LHCN-M2 (cell line): ENCODE results near the gene VPS37B. TPM values are rescaled to one million over a fixed set of nuclear protein-coding genes. Genes with fewer than 3 reads are reported as not detected.

Experiments
- DNase-seq: peaks from one replicate; pipeline ENCODE4 v3.0.0-alpha.2; 2012; ENCODE audit warnings: low read depth
- total RNA-seq: library from RNA; depleted of rRNA; stranded (reverse); fragments of >200 nt; gene quantifications from 2 replicates; pipeline ENCODE4 v1.2.3, GENCODE V29; 2014

The VPS37B gene
- total RNA-seq, 1 experiment from 2014 or later: 62.8 TPM

DNA sequence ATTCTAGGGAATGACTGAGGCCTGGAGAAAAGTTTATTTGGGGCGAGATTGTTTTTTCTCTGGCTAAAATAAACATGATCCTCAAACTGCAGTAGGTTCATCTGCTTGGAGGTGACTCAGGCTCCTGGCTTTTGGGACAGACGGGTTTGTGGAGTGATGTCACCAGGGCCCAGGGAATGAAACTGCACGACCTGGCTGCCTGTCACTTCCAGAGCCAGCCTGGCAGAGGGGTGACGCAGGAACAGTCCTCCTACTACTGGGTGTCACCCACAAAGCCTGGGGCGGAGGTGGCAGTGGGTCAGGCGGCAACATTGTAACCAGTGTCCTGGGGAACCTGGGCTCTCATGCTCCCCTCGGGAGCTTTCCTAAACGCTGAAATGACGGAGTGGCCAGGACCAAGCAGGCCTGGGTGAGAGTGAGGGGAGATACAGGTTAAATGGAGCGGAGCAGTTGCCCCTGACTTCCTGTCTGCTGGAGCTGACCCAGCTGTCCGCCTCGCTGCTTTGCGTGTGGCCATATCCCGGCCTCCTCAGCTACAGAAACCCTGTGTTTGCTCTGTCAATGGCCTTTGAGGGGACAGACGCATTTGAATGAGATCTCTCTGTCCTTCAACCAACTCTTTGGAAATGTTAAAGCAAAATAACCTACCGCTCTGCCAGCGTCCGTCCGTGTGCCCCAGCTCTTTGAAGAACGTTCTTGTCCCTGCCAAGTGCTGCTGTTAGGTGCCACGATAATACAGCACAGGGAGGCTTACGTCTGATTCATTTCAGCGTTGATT is 54.2 kb downstream of the VPS37B start:
- DNase-seq: peak; percentile 67

DNA sequence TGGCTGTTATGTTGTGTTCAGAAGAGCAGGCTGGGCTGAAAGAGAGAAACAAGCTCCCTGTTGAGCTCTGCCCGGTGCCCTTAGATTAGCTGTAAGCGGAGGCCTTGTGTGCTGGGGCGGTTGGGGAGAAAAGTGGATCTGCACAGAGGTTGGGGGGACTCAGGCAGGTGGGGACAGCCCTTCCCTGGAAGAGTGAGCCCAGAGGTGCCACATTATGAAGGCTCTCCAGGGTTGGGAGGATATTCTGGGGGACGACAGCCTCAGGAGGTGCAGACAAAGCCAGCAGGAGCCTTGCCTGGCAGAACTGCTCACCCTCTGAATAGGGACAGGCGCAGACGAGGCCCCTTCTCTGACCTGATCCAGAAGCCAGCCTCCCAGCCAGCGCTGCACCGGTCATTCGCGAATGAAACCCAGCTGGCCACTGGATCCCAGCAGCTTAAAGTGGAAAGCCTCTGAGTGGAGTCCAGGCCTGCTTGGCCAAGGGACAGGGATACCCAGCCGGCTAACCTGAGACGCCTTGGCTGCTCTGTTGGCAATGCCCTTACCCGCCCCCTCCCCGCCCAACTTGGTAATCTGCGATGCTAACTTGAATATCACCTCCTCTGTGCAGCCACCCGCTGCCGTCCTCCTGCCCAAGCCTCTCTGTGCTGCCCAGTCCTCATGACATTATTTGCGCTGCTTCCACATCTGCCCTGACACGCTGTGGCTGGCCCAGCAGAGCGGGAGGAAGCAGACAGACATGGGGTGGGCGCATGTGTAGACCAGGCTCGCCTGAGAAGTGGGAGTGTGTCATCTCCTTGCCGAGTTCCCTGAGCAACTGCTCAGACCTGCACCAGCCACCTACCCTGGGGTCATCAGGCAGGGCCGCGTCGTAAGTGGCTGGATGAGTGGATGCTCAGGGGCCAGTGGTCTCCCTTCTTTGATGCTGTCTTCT is 55.1 kb downstream of the VPS37B start:
- no peak for DNase-seq

DNA sequence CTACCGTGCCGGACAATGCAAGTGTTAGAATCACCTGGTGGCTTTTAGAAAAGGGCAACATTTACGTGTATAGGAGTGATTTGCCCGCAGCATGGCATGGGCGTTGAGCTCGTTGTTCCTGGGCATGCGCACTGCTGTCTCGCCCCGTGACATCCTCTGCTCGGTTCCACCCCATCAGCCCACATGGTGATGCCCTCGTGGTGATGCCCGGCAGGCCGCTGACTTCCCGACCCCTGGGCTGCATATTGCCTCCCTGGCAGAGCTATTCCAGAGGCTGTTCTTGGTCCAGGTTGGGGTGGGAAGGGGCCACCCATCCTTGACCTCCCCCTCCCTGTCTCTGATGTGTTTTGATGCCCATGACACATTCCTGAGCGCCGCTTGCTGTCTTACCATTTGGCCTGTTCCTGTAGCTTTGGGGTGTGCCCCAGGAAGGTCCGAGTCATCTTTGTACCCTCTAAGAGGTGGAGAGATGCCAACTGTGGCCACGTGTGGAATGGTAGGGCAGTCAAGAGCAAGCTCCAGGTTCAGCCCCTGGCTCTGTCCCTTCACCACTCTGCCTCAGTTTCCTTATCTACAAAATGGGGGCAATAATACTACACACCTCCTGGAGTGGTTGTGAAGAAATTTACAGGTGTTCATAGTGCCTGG is 55.9 kb downstream of the VPS37B start:
- DNase-seq: peak; percentile 40

DNA sequence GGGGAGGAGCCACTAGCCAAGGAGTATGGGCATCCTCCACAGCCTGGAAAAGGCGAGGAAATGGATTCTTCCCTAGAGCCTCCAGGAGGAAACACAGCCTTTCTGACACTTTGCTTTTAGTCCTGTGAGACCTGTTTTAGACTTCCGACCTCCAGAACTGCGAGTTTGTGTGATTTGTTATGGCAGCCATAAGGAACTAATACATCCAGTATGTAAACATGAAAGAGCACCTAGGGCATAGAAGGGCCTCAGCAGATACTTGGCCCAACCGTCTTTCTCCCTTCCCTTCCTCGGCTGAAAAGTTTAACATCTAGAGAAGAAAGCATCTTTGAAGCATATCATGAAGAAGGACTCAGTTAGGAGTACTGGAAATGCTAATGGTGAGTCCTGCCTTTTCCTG is 57.1 kb downstream of the VPS37B start:
- DNase-seq: no peak

DNA sequence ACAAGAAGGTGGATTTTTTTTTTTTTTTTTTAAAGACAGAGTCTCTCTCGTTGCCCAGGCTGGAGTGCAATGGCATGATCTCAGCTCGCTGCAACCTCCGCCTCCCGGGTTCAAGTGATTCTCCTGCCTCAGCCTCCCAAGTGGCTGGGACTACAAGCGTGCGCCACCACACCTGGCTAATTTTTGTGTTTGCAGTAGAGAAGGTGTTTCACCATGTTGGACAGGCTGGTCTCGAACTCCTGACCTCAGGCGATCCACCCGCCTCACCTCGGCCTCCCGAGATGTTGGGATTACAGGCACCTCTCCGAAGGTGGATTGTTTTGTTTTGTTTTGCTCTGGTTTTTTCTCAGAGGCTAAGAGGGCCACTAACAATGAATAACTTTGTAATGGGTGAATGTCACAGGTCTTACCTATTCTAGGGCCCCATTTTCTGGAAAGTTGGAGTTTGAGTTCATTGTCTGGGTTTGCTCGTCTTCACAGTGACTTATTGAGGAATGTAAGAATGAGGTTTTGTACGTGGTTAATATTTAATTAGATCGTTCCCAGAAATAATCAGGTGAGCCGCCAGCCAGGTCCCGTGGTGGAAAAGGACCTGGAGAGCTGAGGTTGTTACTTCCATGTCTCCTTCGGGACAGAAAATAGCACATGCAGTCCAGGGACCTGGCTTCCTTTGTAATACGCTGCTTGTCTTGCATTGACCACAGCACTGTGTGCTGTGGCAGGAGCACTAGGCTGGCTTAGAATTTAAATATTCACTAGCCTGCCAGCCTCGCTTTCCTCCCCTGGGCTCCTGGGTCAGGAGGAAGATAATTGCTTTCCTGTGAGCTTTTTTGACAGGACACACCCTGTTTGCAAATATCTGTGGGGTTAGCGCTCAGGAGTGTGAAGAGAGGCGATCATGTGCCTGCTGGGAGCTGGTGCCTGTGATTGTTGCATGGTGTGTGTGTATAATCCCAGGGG is 58.3 kb downstream of the VPS37B start:
- no peak for DNase-seq

DNA sequence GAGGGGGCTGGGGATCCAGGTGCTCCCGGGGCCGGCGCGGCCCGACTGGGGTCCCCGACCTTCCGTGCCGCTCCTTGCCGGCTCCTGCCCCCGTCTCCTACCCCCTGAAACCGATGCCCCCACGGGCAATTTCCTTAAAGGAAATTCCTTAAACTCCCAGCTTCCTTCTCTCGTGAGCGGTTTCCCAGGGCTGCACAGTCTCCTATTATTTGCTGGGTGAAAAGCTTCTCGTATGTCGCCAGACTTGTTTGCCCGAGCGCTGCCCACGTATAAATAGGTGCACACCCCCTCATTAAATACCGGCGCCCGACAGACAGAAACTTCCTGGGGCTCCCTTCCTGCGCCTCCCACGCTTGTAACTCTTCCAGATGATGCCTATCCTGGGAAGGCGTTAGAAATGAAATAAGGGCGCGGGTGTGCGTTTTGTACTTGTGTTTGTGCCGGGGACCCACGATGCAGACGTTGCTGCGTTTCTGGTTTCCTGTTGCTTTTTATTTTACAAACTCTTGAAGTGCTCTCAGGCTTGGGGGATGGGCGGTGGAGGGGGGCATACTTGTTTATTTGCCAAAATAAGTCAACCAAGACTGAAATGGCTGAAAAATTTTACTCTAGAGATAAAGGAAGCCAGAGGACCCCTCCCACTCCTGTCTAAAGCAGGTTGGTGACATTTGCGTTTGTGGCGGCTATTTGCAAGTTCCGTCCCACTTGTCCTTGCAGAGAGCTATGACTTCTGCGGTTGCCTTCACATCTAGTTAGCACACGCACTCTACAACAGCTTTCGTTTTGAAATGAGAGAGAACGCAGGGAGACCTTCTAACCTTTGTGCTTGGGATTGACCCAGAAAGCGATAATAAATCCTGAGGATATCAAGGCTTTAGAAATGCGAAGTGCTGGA is 59.6 kb downstream of the VPS37B start:
- DNase-seq: no peak

DNA sequence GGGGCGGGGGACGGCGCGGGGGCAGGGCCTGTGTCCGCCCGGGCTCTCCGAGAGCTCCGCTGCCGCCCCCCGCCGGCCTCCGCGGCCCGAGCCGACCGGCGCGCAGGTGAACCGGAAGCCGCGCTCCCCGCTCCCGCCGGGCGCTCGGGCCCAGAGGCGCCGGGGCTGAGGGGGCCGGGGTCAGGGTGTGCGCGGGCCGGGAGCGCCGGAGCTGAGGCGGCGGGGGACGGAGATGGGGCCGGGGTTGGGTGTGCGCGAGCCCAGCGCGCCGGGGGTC is 60.2 kb downstream of the VPS37B start:
- no peak for DNase-seq

DNA sequence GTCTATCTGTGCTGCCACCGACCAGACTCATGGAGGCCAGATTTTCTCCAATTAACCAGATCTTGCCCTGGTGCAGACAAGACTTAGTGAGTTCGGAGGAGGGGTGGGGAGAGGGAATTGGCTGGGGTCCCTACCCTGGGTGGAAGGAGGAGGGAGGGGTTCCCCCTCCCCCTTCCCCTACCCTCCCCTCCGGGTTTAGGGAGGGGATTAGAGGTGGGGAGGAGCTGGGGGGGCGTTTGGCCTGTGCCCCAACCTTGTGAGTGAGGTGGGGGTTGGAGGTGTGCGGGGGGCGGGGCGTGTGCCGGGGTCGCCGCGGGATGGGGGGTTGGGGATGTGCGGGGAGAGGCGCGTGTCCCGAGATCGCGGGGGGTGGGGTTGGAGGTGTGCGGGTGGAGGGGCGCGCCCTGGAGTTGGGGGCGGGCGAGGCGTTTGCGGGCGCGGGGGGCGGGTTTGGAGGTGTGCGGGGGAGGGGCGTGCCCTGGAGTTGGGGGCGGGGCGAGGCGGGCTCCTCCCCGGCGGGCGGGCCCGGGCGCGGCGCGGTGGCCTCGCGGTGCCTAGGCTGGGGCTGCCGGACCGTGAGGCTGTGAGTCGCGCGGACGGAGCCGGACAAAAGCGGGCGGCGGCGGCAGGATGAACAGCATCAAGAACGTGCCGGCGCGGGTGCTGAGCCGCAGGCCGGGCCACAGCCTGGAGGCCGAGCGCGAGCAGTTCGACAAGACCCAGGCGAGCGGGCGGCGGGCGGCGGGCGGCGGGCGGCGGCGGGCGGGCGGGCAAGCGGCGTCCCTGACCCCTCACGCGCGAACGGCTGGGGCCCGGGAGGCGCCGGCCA is 60.8 kb downstream of the VPS37B start, which contains the start of gene HIP1R:
Gene HIP1R, plus strand, starts transcription at position 537 of the 829 bp plus-strand sequence. Its CDS starts 94 bp downstream, at position 631.
- DNase-seq: peak; percentile 29

DNA sequence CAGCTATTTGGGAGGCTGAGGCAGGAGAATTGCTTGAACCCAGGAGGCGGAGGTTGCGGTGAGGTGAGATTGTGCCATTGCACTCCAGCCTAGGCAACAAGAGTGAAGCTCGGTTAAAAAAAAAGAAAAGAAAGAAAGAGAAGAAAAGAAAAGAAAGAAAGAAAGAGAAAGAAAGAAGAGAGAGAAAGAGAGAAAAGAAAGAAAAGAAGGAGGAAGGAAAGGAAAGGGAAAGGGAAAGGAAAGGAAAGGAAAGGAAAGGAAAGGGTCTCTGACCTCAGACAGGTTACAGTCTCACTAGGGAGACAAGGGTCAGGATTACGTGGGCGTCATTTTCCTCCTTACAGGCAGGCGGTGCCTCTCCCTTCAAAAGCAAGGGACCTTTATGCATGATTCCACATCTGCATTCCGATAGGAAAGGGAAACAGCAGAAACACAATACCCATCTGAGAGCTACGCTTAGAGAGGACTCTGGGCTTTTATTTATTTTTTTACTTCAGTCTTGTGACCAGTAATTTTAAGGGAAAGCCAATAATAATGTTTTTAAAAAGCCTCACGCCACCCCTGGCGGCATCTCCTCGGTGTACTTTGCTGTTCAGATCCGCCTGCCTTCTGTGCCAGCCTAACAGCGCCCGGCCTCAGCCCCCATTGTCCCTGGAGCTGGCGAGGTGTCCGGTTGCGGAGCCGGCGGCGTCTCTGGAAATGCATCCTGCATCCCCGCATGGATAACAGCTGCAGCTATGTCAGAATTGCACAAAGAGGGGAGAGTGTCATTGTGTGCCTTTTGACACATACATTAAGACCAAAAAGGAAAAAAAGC is 61.6 kb downstream of the VPS37B start:
- peak; percentile 72 for DNase-seq

DNA sequence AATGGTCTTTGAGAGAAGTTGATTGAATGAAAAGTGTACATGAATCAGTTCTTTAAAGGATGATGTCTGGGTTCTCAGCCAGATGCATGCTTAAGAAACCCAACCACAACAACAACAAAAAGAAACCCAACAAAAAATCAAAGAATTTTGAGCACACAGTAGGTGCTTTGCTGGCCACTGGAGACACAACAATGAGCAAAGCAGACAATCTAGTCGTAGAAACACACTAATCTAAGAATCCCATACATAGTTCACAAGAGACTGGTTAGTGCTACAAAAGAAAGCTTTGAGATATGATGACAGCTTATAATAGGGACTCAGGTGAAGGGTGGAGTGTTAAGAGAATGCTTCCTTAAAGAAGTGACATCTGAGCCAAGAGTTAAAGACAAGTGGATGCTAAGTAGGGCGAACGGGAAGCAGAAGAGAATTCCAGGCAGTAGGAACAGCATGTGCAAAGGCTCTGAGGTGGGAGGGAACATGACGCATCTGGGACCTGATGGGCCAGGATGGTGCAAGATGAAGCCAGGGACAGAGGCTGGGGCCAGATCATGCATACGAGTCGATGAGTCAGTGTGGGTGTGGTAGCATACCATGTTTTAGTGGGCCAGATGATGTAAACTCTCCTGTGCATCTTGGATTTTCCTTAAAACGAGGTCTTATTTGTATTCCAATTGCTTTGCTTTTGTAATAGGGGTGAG is 65.3 kb downstream of the VPS37B start:
- peak; percentile 81 for DNase-seq

DNA sequence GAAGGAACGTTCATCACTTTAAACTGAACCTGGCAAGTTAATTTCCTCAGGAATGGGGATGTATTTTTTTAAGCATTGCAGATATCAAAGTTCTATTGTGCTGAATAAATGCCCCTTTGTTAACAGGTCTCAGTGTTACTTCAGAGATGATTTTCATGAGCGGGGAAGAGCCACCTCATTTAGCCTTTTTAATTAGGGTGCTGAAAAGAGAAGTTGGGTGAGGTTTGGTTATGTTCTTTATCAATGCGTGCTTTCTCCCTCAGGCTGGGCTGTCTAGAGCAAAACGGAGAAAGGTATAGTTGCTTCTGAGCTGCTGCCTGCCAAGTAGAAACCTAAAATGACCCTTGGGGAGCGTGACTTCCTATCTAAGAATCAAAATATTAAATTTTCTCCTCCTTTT is 68.7 kb downstream of the VPS37B start:
- DNase-seq: no peak

DNA sequence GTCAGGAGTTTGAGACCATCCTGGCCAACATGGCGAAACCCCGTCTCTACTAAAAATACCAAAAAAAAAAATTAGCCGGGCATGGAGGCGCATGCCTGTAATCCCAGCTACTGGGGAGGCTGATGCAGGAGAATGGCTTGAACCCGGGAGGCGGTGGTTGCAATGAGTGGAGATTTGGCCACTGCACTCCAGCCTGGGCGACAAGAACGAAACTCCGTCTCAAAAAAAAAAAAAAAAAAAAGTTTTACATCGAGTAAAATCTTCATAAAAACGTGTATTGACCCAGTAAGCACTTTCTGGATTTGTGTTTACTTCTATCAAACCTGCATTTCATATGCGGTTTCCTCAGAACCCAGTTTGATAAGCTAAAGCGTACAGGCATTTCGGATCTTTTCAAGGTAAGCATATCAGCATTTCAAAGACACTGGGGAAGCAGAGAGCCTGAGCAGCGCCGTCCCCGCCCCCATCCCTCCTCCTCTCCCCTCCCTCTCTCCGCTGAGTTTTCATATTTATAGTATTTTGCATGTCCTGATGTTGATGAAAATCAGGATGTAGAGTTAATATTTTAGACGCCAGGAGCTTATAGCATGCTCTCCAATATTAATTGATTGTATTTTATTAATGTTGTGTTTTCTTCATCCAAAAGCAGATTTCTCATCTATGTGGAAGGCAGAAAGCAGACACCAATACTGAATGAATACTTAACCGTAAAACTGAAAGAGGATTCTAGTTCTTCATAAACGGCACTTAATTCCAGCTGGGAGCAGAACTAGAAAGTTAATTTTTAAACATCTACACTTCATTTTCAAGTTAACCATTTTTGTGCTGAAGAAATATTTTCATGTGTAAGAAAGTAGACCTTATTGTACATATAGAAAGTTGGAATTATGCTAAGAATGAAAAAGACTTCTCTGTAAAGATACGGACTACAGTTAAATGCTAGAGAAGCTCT is 69.9 kb downstream of the VPS37B start:
- DNase-seq: no peak

DNA sequence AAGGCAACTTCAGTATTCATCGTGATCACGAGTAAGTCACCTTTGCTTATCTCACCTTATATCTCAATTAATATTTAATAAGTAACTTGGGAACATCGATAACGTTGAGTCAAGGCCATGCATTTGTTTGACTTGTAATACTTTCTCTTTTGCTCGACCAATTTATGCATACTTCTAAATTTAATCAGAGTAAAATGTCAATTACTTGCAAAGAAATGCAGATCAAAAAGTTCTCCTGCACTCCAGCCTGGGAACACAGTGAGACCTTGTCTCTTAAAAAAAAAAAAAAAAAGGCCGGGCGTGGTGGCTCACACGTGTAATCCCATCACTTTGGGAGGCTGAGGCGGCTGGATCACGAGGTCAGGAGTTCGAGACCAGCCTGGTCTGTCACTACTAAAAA is 72.5 kb downstream of the VPS37B start:
- DNase-seq: no peak

DNA sequence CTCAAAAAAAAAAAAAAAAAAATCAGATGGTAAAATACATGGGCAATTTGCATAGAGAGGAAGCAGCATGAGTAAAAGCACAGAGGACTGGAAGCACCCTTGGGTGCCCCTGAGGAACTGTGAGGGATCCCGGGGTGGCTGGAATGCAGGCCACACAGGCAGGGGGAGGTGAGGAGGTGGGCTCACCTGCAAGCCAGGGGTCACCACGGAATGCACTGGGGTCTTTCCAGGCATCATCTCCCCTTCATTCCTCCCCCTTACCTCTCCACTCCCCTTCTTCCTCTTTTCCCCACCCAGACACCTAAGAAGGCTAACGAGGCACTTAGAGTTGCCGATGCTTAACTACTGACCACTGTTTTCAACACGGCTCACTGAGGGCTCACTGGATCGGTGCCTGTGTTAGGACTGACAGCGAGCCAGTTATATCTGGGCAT is 75.1 kb downstream of the VPS37B start:
- DNase-seq: no peak

DNA sequence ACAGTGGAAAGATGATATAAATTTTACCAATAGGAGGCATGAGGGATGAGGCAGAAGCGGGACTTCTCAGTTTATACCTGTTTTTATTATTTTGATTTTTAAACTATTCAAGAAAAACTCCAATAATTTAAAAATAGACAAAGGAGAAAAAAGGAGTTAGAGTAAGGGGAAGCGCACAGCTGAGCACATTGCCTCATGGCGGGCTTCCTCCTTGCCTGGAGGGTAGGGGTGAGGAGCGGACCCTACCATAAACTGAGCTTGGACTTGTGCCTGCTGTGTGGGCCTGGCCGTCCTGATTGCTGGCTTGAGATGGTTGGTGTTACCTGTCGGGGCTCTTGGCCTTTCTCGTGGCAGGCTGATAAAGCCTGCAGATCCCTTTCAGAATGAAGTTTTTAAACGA is 75.8 kb downstream of the VPS37B start:
- DNase-seq: no peak

DNA sequence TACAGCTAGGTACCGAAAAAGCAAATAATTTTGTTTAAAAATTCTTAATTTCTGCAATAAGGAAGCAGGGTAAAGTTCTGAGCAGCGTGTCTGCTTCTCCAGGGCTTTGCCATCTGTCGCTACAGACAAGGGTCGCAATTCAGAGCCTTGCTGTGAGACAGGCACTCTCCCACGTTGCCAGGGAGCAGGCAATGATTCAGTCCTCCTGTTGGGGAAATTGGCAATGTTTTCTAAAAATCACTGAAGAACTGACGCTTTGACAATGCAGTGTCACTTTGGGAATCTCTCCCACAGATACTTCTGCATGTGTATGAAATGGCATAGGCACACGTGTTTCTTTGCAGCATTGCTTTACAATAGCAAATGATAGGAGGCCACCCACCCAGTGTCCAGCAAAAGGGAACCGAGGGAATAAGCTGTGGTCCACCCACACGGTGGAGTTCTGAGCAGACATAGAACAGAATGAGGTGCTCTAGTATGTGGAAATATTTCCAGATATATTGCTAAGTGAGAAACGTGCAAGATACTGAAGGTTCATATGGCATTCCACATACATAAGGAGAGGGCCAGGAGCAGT is 76.6 kb downstream of the VPS37B start:
- no peak for DNase-seq
